Activated CD4-positive, alpha-beta T cell treated with anti-CD3 and anti-CD28 coated beads, Interleukin-2, Interleukin-6, amounts not matched to agents 100 ng/mL and 50 ng/mL, durations not matched to agents 16 hours and 8 hours (primary cell): ENCODE results near the gene SDK1.

Experiments used
- DNase-seq: peaks from one replicate; pipeline ENCODE4 v3.0.0-alpha.2; 2020

SDK1 gene

DNA sequence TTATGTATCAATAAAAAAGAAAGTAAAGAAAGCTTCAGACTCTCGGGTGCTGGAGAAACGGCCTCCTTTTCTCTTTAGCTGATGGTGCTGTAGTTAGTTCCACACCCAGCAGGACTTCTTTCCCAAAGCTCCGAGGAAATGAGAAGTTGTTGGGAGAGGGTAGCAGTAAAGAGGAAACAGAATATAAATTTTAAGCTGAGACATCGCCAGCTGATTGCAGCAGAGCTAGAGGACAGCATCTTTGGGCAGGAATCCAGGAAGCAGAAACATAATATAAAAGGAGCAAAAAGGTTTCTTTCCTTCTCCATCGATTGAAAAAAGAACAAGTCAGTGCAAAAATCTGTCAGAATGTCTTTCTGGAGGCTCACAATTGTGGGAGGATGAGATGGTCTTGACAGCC is 764.1 kb downstream of the SDK1 start:
- no peak for DNase-seq

DNA sequence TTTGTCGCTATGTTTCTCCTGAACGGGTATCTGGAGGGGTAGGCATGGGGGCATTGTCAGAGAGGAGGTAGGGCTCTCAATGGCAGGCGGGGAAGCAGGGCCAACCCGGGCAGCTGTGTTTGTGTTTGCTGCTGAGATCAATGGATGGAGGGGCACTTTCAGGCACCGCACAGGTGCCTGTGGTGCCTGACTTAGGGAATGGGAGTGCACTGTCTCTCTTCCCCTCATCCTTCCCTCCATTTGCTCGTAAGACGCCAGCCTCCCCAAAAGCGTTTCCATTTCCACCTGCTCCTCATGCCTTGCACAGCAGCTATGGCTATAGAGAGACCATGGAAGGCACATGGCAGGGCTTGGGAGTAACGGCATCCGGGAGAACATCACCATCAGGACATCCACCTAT is 765.2 kb downstream of the SDK1 start:
- no peak for DNase-seq

DNA sequence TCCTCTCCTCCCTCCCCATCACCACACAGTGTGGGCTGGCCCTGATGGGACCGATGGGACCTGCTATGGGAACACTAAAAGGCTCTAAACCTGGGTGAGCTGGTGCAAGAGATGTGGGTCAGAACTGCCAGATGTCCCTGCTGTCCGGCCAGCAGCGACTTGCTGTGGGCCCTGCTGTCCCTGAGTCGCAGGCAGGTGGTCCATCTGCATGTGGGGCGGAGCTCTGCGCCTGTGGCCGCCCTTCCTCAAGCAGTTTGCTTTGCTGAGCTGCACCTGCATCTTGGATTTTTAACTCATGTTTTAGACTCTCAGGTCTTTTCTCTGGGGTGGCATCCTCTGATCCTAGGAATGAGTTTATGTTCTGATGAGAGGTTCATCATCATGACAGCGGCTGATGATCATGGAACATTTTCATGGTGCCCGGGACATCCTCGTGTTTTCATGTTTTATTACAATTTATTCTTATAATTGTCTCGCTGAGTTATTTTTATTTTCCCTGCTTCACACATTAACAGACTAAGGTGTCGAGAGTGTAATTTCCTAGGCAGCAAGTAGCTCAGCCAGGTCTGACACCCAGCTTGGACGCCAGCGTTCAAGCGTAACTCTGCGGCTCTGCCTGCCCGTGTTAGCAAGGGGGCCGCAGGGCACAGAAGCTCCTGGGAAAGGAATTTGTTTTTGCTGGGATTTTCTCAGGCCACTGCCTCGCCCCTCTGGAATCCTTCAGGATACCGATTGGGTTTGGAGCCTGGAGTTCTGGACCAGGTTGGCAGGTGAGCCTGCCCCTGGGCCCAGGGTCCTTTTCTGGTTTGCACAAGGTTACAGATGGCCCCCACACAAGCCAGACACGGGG is 765.8 kb downstream of the SDK1 start:
- no peak for DNase-seq

DNA sequence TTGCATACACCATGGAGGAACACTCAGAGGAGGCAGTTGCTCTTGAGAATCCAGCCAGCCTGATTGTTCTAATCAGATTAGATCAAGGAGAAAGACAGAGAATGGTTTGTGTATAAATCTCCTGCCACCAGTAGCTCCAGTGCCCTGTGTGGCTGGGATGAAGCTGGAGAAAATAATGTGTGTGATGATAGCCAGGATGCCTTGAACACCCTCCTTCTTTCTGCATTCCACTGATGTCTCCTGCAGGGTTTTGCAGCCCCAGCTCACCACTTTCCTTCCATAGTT is 766.4 kb downstream of the SDK1 start:
- no peak for DNase-seq

DNA sequence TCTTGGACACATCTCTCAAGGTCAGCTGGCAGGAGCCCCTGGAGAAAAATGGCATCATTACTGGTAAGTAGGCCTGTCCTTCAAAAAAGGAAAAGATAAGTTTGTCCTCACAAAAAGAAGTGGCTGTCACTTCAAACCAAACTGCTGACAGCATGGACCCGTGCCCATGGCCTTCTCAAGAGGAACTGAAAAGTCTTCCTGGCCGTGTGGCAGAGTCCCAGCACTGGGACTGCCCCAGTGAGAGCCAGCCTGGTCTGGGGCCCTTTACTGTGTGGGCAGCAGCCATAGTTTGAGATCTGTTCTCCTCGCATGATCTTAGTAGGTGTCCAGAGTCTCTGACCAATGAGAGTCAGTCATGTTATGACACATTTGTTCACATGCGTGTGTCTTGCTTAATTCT is 766.8 kb downstream of the SDK1 start:
- DNase-seq = no peak

DNA sequence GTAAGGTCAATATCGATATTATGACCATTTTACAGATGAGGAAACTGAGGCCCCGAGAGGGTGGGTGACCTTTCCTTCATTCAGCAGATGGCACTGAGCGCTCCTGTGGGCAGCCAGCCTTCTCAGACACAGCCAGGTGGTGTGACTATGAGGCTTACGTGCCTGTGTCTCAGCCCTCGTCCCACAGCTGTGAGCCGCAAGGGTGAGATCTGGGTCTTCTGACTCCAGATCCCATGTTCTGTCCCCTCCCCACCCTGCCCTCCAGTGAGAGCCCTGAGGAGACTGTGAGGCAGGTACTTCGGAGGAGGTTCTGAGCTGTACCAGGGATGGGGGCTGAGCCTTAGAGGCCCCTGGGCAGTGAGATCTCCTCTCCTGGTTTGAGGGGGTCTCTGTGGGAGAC is 767.2 kb downstream of the SDK1 start:
- no peak for DNase-seq

DNA sequence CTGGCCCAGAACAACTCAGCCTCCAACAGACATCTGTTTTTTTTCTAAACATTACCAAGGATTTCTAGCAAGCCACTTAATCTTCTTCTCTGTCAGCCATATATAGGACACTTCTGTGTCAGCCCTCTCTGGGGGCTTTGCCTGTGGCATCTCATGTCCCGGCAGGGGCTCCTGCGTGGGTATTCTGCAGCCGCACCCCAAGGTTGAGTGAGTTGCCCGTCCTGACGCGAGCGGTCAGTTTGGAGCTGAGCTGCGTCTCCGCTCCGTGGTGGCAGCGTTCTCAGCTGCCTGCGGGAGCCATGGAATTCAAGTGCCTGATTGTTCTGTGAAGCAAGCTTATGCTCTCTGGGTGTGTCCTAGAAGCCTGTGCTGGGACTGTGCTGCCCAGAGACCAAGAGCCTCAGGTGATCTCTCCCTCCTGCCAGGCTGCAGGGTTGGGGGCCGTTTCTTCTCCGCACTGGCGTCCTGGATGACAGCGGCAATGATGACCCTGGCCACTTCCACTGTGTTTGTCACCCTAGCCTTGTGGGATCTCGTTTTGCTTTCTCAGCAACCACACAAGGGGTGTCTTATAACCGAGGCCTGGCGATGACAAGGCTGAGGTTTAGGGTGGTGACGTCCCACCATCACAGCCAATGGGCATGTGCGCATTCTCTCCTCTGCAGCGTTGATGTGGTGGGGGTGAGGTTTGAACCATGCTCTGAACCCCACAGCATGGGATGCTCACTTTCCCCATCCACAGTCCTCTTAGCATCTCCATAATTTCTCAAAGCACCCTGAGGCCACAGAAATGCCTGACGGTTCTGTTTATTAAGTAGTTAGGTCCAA is 768.4 kb downstream of the SDK1 start:
- DNase-seq = no peak

DNA sequence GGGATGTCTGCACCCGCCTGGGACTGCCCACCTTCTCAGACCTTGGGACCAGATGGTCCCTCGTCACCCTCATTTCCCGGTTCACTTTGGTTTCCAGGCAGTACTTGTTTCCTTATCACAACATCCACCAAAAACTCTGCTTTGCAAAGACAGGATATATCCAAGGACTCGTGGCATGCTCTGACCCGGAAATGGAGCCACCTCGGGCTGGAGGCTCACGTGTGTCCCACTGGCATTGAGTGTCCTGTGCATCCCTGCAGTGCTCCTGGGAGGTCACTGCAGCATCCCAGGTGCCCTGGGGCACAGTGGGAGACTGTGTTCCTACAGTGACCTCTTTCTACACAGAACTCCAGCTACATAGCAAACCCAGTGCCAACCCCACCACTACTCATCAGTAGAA is 769.2 kb downstream of the SDK1 start:
- DNase-seq = no peak

DNA sequence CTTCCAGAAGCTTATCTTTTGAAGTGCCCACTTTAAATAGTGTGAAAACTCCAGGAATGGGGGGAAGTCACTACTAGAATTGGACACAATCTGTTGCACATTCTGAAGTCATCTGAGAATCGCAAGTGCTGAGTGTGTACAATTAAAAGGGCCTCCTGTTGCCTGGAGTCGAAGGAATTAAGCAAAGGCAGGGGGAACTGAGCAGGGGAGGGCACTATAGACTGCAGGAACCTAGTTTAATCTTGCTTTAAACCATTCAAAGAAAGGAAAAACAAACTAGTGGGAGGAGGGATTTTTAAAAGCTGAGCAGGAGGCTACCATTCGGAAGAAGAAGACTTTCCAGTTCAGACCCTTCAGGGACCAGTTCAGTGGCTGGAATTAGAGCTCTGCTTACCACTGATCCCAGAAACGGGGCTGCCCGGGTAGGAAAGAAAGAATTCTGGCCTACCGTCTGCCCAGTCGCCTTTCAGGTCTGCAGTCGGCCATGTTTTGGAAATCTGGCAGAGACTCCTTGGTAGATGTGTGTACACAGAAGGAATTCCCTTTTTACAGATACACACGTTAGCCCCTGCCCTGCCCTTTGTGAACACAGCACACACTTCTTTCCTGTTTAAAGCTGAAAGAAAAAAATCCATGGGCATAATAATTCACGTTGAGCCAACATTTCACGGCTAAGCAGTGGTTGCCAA is 770.5 kb downstream of the SDK1 start:
- DNase-seq = no peak

DNA sequence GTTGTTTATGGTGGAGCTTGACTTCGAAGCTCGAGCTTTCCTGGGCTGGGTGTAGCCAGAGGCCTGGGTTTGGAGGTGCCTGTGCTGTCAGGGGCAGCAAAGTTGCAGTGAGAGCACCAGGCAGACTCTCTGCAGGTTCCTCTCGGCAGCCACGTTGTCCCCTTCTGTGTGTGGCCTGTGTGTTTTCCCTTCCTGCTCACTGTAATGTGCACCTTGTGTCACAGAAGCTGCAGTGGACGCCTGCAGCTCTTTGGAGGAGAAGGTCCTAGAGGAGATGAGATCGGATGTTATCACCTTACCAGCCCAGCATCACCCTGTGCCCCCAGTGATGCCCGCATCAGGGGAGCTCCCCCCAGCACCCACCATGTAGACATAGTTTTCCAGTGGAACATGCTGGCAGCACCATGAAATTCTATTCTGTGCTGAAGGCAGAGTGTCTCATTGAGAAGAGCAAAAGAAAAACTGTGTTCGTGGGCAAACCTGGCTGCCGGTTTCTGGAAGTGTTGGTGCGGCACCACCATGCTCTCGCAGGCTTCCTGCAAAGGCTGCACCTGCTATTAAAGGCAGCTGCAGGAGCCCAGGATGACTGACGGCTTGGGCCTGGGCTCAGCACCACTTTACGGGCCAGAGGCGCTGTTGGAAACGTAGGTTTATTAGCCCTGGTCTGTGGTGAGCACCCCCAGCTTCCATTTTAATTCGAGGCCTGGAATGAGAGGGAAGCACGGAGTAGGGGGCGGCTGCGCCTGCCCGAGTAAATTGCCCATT is 771.3 kb downstream of the SDK1 start:
- no peak for DNase-seq

DNA sequence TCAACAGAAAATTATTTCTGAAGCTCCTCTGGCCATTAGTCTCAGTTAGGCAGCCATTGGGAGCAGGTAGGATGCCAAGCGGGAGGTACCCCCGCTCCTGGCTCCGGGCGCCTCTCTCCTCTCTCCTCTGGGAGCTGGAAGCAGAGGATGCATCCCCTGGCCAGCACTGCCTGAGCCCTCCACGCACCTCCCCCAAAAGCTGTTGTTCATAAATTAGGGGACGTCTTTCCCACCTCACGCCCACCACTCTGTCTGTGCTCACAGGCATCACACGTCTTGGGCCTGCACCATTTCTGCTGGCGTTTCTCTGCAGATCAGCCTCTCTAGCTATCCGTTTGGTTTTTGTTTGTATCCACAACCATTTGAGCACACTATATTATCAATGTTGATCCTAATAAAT is 772.0 kb downstream of the SDK1 start:
- DNase-seq = no peak

DNA sequence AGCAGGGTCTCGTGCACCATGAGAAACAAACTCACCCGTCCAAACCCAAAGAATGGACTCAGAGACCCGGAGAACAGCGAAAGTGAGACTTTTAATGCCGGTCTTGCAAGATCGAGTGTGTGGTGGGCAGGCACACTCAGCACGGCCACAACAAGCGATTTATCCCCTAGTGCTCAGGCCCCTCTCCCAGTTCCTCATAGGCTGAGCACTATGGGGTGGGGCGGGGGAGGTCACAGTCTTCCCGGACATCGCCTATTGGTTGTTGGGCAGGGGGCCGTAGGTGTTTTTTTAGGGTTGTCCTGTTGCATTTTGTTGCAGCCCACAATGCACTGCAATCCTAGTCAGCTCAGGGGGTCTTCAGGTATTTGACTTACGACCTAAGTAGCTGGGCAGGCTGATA is 772.7 kb downstream of the SDK1 start:
- no peak for DNase-seq

DNA sequence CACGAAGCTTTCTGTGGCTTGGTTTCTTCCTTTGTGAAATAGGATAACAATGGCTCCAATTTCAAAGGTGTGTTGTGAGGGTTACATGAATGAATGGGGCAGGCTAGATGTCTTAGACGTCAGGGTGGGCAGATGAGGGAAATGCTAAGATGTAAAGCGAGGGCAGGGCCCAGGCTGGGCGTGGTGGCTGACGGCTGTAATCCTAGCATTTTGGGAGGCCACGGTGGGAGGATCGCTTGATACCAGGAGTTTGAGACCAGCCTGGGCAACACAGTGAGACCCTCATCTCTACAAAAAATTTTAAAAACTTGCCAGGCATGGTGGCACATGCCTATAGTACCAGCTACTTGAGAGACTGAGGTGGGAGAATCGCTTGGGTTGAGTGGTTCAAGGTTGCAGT is 773.4 kb downstream of the SDK1 start:
- no peak for DNase-seq

DNA sequence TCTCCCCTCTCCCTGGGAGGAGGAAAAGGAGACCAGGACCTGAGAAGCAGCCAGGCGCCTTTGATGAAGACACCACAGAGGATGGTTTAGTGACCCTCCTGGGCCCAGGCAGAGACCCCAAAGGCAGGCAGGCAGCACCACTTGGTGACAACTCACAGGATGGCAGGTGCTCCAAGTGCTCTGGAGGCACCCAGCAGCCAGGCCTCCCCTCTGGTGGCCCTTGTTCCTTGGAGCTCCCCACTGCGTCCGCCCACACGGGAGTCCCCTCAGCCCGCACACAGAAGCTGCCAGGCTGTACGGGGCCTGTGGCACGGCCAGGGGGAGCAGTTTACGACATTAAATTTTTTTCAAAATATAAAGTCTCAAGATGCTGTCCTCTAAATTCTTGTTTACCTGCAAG is 773.9 kb downstream of the SDK1 start:
- DNase-seq = no peak

DNA sequence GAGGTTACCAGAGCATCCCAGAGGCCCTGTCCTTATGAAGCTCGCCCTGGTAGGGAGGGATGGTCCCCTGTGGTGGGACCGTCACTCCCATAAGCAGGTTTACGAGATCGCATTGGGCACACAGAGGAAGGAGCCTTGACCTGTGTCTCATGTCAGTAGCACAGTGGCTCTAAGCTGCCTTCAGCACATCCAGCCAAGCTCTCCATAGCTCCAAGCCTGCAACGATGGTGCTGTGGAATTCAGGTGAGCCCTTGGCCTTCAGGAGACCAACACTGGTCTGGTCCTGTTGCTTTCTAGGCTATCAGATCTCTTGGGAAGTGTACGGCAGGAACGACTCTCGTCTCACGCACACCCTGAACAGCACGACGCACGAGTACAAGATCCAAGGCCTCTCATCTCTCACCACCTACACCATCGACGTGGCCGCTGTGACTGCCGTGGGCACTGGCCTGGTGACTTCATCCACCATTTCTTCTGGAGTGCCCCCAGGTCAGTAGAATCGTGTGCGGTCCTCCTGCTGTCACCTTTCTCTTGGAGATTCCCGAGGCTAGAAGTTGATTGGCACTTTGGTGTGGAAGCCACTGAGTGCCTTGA is 775.7 kb downstream of the SDK1 start:
- DNase-seq = no peak

DNA sequence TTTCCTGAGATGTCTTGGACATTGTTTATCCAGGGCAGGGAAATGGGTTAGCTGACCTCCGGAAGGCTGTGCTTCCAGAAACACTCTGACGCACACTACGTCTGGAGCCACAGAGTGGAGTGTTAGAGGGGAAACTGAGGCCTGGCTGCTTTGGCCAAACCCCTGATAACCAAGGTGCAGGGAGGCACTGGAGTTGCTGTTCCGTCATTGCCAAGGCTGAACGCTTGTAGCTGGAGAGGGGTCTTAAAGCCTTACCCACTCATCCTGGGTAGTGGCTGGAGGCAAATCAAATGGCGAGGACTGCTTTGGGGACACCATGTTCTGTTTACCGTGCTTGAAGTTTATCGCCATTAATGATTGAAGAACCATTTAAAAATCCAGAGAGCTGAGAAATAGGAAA is 776.9 kb downstream of the SDK1 start:
- DNase-seq = no peak

DNA sequence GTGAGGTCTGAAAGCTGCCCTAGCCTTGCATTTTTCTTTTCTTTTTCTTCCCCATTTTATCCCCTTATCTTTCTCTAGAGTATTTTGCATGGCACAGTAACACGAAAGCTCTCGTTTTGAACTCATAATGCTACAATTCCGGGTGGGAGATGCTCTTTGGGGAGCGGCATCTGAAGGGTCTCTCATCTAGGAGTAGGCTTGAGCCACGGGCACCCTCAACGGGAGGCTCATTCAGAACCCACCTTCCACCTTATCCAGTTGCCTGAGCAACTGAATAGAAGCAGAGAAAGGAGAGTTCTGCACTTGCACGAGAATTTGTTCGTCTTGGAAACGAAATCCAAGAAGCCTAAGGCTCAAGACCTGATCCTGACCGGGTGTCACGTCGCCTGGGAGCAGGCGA is 777.5 kb downstream of the SDK1 start:
- no peak for DNase-seq

DNA sequence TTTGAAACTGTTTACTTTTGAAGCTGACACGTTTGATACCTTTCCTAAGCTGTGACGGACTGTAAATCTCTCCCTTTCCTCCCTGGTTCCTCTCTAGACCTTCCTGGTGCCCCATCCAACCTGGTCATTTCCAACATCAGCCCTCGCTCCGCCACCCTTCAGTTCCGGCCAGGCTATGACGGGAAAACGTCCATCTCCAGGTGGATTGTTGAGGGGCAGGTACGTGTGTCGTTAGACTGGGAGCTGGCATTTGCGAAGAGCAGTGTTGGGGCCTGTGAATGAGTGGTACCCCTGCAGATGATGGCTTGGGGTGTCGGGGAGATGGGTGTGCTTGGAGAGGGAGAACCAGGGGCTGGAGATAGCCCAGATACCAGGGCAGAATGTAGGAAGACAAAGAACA is 778.3 kb downstream of the SDK1 start:
- DNase-seq = no peak

DNA sequence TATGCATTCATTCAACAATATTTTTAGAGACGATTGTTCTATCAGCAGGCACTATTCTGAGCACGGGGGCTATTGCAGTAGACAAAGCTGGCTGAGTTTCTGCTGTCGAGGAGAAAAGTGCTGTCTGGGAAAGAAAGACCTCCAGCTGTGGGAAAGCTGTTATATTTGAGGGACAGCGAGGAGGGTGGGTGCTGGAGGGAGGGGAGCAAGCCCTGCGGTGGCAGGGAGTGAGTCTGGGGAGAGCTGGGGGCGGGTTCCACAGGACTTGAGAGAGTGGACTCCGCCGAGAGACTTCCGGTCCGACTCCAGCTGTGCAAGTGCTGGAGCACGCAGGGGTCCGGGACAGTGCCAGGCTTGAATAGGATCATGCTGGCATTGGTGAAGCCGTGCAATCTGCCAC is 778.9 kb downstream of the SDK1 start:
- DNase-seq = no peak

DNA sequence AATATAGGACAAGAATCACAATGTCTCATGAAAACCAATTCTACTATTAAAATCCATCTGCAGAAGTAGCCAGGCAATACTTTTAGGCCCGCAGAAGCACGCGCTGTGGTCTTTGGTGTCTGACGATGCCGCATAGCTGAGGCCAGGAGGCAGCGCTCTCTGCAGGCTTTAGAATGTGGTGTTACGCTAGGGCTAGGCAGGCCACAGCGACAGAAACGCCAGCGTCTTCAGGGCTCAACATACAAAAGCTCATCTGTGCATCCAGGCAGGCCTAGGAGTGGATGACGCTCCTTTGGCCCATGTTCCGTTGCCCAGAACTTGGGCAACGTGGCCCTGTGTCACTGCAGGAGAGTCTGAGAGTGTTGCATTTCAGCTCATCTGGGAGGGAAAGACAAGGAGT is 779.9 kb downstream of the SDK1 start:
- DNase-seq = no peak

DNA sequence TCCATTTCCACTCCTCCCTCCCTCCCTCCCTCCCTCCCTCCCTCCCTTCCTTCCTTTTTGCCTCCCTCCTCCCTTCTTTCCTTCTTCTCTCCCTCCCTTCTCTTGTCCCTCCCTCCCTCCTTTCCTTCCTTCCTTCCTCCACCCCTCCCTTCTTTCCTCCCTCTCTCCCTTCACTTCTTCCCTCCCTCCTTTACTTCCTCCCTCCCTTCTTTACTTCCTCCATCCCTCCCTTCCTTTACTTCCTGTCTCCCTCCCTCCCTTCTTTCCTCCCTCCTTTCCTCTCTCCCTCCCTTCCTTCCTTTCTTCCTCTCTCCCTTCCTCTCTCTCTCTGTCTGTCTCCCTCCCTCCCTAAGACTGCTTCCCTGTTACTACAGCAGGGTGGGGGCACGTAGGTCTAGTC is 782.5 kb downstream of the SDK1 start:
- DNase-seq = no peak

DNA sequence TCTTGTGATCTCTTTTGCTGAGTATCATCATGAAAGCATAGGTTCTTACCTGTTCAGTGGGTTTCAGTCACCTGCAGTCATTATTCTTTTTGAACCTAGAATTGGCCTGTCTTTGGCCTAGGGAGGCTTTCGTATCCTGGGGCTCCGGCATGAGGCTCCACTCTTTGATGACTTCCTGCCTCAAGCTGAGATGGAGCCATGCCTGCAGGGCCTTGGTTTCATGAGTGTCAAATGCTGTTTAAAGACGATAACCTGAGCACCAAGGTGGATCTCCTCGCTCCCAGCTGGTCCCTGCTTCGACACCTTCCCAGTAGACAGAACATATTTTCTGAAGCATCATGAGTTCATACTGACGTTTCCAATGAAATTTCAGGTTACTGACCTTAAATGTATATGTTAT is 783.2 kb downstream of the SDK1 start:
- DNase-seq = no peak
